Urinary bladder (tissue), 4 donors: ENCODE measurements around the gene RYR3. TPM values are rescaled to one million over a fixed set of nuclear protein-coding genes. Genes with fewer than 3 reads are reported as not detected.

Source experiments
- DNase-seq: peaks from one replicate; pipeline ENCODE4 v3.0.0-alpha.2; 2015; ENCODE audit errors: extremely low spot score
- H3K27ac ChIP-seq: one replicate; pipeline ENCODE4 v1.5.1; 2013; ENCODE audit warnings: low read depth, mild to moderate bottlenecking, moderate library complexity
- H3K36me3 ChIP-seq: one replicate; pipeline ENCODE4 v1.6.1; 2013; ENCODE audit warnings: mild to moderate bottlenecking, moderate library complexity; ENCODE audit not compliant: insufficient read depth
- H3K4me1 ChIP-seq: one replicate; pipeline ENCODE4 v1.6.1; 2013; ENCODE audit warnings: mild to moderate bottlenecking, moderate library complexity; ENCODE audit not compliant: insufficient read depth
- H3K4me3 ChIP-seq: one replicate; pipeline ENCODE4 v1.5.1; 2013; ENCODE audit warnings: low read depth, low read length
- WGBS: extraction: QIAGEN DNeasy Blood & Tissue Kit; methylation state at CpG from one replicate; pipeline ENCODE4 v1.1.7; 2013; 5-methylcytosine and 5-hydroxymethylcytosine counted together
- polyA plus RNA-seq: library from polyadenylated mRNA; stranded (reverse); fragments of 200-250 nt; gene quantifications from one replicate; pipeline ENCODE4 v1.2.3, GENCODE V29; 2013
- total RNA-seq: library from RNA; depleted of rRNA; stranded (reverse); fragments of >200 nt; gene quantifications from one replicate; pipeline ENCODE4 v1.2.3, GENCODE V29; 2014
- donor health status: healthy with polysubstance abuse.
- donor health status: healthy.

RYR3 gene
- total and polyA plus RNA-seq, 2 donors, result 5.1 to 10.5 TPM

GRCh38 chr15:33298631-33299030 is 12.1 kb upstream of the RYR3 start:
- Histone ChIP-seq H3K4me3 (no peak overlapping the region), H3K4me1 (no peaks in the 10 kb centered on the region), H3K27ac (no peak overlapping the region), H3K36me3 (no peaks in the 10 kb centered on the region)
- WGBS, result 81% methylated on average over 4 of the region's 4 CpGs
- DNase-seq, result no peak

GRCh38 chr15:33304924-33305323 is 5.8 kb upstream of the RYR3 start:
- H3K4me1 ChIP-seq, result no peaks in the 10 kb centered on the region
- 54% methylated on average over 5 of the region's 5 CpGs for WGBS
- no peak overlapping the region for H3K4me3 ChIP-seq
- no peaks in the 10 kb centered on the region for H3K36me3 ChIP-seq
- no peak for DNase-seq
- H3K27ac ChIP-seq, result no peak overlapping the region

- WGBS, result 45% methylated on average over 7 of the region's 7 CpGs
- Histone ChIP-seq H3K36me3 (no peaks in the 10 kb centered on the region), H3K4me3 (no peak overlapping the region), H3K4me1 (no peaks in the 10 kb centered on the region), H3K27ac (no peak overlapping the region)
- DNase-seq, result no peak
Observed at GRCh38 chr15:33309602-33310276, 1.0 kb upstream of the RYR3 start.

GRCh38 chr15:33311312-33311971 is 675 bp downstream of the RYR3 start:
- DNase-seq, result no peak
- no peaks in the 10 kb centered on the region for H3K36me3 ChIP-seq
- H3K4me3 ChIP-seq, result peak overlapping the region; percentile 39
- no peak overlapping the region for H3K27ac ChIP-seq
- under 1% methylated on average over 38 of the region's 38 CpGs for WGBS
- H3K4me1 ChIP-seq, result no peaks in the 10 kb centered on the region

- Histone ChIP-seq H3K36me3 (no peaks in the 10 kb centered on the region), H3K4me1 (no peaks in the 10 kb centered on the region), H3K27ac (no peak overlapping the region), H3K4me3 (no peak overlapping the region)
- DNase-seq, result no peak
- 51% methylated on average over 1 of the region's 1 CpG for WGBS
Observed at GRCh38 chr15:33313491-33313890, 2.7 kb downstream of the RYR3 start.

GRCh38 chr15:33314069-33314468 is 3.3 kb downstream of the RYR3 start:
- Histone ChIP-seq H3K4me3 (no peak overlapping the region), H3K4me1 (no peaks in the 10 kb centered on the region), H3K36me3 (no peaks in the 10 kb centered on the region), H3K27ac (no peak overlapping the region)
- DNase-seq, result no peak
- WGBS, result 83% methylated on average over 5 of the region's 5 CpGs

DNA sequence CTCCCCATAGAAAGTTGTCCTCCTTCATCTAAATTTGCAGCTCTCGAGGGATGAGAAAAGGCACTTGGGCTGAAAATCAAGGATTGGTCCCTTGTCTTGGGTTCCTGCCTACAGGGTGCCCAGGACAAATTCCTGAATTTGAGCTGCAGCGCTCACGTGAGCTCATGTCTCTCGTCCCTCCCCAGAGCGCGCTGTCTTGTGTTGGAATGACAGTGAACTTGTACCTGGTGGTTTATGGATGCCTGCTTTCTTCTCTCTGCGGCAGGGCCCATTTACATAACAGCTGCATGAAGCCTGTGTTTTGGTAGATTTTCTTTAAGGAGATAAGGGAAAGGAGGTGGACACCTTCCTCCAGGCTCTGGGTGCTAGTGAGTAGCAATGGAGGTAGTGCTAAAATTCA is 4.3 kb downstream of the RYR3 start:
- Histone ChIP-seq H3K36me3 (no peaks in the 10 kb centered on the region), H3K27ac (no peak overlapping the region), H3K4me3 (no peak overlapping the region), H3K4me1 (no peaks in the 10 kb centered on the region)
- WGBS, result 92% methylated on average over 7 of the region's 7 CpGs
- no peak for DNase-seq

DNA sequence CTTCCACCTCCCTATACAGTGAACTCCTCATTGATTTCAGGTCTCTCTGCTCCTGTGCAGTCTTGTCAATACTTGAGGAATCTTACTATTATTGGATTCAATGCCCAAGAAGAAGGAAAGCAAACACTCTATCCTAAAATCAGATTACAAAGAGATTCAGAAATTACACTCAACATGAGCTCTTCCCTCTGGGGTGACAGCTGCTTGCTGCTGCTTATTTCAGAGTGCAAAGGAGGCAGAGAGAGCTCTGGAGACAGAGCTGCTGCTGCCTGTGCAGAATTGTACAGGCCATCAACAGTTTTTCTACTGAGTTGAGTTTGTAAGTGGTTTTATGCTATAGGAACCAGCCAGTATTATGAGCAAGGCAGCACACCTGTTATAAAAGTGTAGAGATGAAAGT is 7.1 kb downstream of the RYR3 start:
- no peak overlapping the region for H3K27ac ChIP-seq
- H3K36me3 ChIP-seq, result no peaks in the 10 kb centered on the region
- H3K4me1 ChIP-seq, result no peaks in the 10 kb centered on the region
- DNase-seq, result no peak
- no peak overlapping the region for H3K4me3 ChIP-seq

DNA sequence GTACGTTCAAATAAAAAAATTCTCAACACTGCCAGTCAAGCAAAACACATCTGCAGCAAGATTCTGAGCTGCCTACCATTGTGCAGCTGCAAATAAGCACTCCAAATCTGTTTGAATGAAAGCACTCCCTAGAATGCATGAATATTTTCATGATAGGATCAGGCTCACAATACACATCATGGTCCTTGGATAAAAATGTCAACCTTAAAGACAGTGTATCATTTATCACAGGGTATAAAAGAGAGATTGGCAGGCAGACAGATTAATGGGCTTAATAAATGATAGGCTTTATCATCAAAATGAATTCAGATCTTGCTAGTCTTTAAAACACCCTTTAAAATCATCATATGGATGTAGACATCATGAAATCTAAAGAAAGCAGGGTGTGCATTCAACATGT is 9.2 kb downstream of the RYR3 start:
- DNase-seq, result no peak
- no peaks in the 10 kb centered on the region for H3K4me1 ChIP-seq
- no peaks in the 10 kb centered on the region for H3K36me3 ChIP-seq
- H3K4me3 ChIP-seq, result no peak overlapping the region
- WGBS, result 75% methylated on average over 1 of the region's 1 CpG
- no peak overlapping the region for H3K27ac ChIP-seq

GRCh38 chr15:33322091-33322490 is 11.3 kb downstream of the RYR3 start:
- no peak overlapping the region for H3K4me3 ChIP-seq
- DNase-seq, result no peak
- no peak overlapping the region for H3K27ac ChIP-seq
- WGBS, result 84% methylated on average over 6 of the region's 6 CpGs
- no peaks in the 10 kb centered on the region for H3K36me3 ChIP-seq
- no peaks in the 10 kb centered on the region for H3K4me1 ChIP-seq

- WGBS, result 92% methylated on average over 2 of the region's 2 CpGs
- no peak for DNase-seq
- Histone ChIP-seq H3K4me1 (no peaks in the 10 kb centered on the region), H3K36me3 (no peaks in the 10 kb centered on the region), H3K27ac (no peak overlapping the region), H3K4me3 (no peak overlapping the region)
Observed at GRCh38 chr15:33324609-33325008, 13.8 kb downstream of the RYR3 start.

- Histone ChIP-seq H3K36me3 (no peaks in the 10 kb centered on the region), H3K4me1 (no peaks in the 10 kb centered on the region), H3K27ac (no peak overlapping the region), H3K4me3 (no peak overlapping the region)
- DNase-seq, result no peak
- WGBS, result 95% methylated on average over 2 of the region's 2 CpGs
Observed at GRCh38 chr15:33326908-33327307, 16.1 kb downstream of the RYR3 start.

GRCh38 chr15:33328106-33328505 is 17.3 kb downstream of the RYR3 start:
- Histone ChIP-seq H3K4me3 (no peak overlapping the region), H3K36me3 (no peaks in the 10 kb centered on the region), H3K27ac (no peak overlapping the region), H3K4me1 (no peaks in the 10 kb centered on the region)
- DNase-seq, result no peak
- WGBS, result 70% methylated on average over 3 of the region's 3 CpGs

GRCh38 chr15:33329457-33329856 is 18.7 kb downstream of the RYR3 start:
- WGBS, result 91% methylated on average over 4 of the region's 4 CpGs
- no peaks in the 10 kb centered on the region for H3K4me1 ChIP-seq
- H3K27ac ChIP-seq, result no peak overlapping the region
- no peak for DNase-seq
- no peak overlapping the region for H3K4me3 ChIP-seq
- no peaks in the 10 kb centered on the region for H3K36me3 ChIP-seq
